NCI-H748 treated with DMSO at 0.1 percent for 48 hours (cell line): ENCODE data around the gene ZFP1.
"Not testable (repeated sequence)": the region's sequence is repeated elsewhere in the genome, so short reads cannot be mapped to it uniquely, and the experiment has no call there.

Source experiments
- DNase-seq: peaks from one replicate; lab custom pipeline; 2025; lab: John Stamatoyannopoulos, UW

Gene ZFP1

GRCh38 chr16:75113541-75114121 lies 34.7 kb upstream of the ZFP1 start:
- DNase-seq = no peak

DNA sequence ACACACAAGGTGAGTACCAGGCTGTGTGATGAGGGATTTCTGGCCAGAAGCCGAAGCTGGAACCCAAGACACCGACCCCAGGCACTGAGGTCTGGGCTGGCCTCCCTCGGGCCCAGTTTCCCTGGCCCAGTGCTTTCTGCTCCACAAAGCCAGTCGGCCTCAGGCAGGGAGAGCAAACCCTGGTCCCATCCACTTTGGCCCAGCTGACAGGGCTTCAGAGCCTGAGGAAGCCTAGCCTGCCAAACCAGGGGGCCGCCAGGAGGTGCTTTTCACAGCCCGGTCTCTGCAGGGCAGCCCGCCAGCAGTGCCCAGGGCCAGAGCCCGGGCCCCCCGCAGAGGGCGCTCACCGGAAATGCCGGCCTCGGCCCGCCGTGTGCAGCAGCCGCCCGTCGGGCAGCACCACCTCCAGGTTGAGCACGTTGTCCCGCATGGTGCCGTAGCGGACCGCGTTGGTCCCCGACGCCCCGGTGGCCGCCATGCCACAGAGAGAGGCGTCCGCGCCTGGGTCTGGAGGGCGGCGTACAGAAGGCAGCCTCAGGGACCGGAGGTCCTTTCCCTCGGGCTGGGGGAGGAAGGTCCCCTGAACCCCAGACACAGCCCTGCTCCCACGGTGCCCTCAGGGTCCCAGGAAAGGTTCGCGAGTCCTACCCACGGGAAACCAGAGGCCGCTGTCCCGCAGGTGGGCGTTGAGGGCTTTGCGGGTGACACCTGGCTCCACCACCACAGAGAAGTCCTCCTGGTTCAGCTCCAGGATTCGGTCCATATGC lies 34.0 kb upstream of the ZFP1 start:
- DNase-seq = no peak

DNA sequence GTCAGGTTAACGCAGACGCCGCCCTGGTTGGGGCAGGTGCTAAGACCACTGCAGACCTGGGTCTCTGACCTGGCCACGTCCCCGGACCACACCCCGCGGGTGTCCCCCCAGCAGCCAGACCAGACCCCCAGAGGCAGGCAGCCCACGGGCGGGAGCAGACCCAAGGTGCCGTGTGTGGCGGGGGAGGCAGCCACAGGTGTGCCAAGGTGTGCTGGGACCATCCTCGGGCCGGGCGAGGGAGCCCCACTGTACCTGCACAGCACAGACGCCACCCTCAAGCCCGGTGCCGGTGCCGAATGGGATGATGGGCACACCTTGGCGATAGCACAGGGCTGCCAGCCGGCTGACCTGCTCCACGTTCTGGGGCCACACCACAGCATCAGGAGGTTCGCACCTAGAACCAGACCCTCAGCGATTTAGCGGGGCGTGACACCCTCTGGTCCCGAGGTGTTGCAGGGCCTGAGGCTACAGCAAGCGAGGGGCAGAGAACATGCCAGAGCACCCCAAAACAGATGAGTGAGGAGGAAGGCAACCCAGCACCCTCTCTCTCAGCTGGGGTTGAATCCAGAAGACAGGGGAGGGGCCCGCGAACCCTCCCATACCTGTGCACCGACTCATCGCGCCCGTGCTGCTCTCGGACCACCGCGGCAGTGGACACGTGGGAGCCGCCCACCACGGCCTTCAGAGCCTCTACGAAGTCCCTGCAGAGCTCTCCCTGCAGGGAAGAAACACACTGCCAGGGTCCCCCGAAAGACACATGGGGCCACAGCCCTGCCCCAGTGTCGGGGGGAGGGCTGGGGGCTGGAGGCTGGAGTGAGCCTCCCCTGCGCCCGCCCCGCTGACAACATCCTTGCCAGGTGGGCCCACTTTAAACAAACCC lies 33.1 kb upstream of the ZFP1 start:
- no peak for DNase-seq

GRCh38 chr16:75116081-75116910 lies 32.0 kb upstream of the ZFP1 start, which contains the start of gene LDHD:
LDHD (minus strand) TSS chr16:75116780; CDS start chr16:75116720, 60 bp downstream.
- no peak for DNase-seq

DNA sequence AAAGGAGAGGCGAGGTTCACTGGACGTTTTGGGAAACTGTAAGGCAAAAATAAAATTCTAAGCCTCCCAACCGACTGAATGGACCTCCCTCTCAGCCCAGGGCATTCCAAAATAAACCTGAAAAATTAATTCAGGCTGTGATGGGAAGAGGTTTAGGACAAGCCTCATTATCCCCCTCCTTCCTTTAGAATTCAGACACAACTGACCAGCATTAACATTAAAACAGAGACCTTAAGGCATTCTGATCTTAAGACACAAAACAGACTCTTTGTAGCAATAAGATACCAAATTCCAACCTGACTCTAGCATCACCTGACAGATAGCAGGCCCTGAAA lies 31.4 kb upstream of the ZFP1 start:
- no peak for DNase-seq

DNA sequence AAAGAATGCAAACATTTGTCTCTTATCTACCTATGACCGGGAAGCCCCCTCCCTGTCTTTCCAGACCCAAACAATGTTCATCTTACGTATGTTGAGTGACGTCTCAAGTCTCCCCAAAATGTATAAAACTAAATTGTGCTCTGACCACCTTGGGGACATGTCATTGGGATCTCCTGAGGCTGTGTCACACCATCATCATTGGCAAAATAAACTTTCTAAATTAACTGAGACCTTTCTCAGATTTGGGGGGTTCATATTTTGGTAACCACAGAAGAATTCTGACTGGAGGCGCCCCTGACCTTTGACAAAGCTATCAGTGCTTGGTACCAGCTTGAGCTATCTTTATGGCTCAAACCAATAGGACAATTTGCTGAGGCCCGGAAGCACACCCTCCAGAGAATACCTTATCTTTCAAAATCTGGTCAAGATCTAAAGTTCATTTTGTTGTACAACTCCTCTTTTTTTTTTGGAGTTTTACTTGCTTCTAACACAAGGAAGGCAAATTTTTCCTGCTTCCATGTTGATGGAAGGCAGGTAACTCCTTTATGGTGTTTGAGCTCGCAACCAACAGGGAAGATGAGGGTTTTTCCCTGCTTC lies 29.3 kb upstream of the ZFP1 start:
- no peak for DNase-seq

- DNase-seq = no peak
These were observed 28.1 kb upstream of the ZFP1 start for GRCh38 chr16:75120253-75120652.

DNA sequence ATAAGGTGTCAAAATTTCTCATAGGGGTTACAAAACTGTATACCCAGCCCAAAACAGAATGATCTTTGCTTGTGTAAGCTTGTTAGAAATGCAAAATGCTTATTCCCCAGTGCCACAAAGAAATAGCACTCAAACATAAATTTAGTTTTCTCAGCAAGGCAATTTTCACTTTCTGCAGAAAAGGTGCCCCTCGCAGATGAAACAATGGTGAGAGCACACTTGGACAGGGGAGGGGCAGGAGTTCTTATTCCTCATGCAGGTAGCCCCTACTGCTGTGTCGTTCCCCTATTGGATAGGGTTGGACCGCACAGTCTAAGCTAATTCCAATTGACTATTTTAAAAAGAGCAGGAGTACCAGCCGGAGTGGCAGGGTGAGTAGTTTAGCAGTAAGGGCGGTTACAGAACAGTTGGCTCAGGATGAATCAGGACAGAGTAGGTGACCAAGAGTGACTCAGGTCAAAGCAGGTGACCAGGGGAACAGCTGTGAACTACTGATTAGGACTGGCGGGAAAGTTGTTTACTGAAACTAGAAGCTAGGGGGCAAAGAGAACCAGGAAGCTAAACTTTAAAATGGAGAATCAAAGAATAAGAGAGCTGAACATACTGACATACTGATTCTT lies 26.3 kb upstream of the ZFP1 start:
- DNase-seq = no peak

- DNase-seq = no peak
These were observed 25.7 kb upstream of the ZFP1 start for GRCh38 chr16:75122609-75123008.

DNA sequence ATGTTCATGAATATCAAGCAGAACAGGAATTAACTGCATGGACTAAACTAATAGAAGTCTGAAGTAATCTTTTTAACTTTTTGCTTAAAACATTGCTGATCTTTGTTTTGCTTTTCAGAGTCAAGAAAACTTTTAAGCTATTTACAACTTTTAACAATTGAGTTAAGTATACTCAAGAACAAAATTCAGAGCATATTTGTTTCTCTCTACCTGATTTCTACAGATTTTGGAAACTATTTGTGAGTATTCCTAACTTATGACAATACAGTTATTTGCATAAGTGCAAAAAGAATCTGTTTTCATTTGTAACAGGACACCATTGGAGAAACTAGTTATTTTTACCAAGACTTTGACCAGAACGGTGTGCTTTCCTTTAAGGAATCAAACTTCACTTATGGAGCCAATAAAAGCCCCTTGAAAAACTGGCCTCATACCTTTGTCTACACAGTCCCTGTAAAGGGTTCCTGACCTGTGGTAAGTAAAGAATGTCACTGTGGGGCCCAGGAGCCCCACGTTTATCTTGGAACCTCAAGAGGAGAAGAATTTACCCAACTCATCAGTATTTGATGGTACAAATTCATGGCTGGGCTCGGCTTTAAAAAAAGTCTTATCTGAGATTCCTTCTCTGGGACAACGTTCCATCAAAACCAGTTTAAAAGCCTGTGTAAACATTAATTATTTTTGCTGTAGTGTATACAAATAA lies 20.5 kb upstream of the ZFP1 start:
- no peak for DNase-seq

DNA sequence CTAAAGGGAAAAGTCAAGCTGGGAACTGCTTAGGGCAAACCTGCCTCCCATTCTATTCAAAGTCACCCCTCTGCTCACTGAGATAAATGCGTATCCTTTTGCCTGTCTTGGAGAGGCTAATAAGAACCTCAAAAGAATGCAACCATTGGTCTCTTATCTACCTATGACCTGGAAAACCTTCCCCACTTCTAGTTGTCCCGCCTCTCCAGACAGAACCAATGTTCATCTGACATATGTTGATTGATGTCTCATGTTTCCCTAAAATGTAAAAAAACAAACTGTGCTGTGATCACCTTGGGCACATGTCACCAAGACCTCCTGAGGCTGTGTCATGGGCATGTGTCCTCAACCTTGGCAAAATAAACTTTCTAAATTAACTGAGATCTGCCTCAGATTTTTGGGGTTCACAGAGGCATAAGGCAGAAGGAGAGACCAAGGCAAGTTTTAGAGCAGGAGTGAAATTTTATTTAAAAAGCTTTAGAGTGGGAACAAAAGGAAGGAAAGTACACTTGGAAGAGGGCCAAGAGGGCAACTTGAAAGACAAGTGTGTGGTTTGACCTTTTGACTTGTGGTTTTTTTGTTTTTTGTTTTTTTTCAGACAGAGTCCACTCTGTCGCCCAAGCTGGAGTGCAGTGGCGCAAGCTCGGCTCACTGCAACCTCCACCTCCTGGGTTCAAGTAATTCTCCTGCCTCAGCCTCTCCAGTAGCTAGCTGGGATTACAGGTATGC lies 18.7 kb upstream of the ZFP1 start:
- not testable (repeated sequence) for DNase-seq

DNA sequence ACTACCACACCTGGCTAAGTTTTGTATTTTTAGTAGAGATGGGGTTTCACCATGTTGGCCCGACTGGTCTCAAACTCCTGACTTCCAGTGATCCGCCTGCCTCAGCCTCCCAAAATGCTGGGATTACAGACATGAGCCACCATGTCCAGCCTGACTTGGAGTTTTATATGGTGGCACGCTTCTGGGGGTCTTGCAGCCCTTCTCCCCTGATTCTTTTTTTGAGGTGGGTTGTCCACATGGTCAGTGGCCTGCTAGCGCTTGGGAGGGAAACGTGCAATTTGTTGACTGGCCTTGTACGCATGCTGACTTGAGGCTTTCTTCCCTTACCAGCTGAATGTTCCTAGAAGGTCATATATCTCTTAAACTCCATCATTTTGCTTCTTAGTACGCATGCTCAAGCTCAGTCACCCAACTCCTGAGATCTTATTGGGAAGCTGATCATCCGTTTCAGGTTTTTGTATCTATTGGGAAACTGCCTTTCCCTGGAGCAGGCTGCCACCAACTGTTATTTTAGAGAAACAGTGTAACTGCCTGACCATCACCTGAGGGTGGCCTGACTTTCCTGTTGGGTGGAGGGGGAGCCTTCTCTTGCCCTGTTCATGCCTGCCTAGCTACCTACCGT lies 18.1 kb upstream of the ZFP1 start:
- no peak for DNase-seq

- DNase-seq = no peak
These were observed 17.2 kb upstream of the ZFP1 start for GRCh38 chr16:75131081-75131480.

DNA sequence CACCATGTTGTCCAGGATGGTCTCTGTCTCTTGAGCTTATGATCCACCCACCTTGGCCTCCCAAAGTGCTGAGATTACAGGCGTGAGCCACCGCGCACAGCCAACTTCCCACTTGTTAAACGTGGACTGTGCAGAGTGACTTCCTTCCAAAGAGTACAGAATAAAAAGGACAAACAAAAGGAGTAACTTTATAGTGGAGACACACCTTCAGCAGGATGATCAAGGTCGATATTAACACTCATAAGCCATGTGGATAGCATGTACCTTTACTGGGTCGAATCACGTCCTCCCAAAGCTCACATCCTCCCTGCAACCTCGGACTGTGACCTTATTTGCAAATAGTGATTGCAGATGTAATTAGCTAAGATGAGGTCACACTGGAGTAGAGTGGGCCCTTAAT lies 10.1 kb upstream of the ZFP1 start:
- DNase-seq = no peak

DNA sequence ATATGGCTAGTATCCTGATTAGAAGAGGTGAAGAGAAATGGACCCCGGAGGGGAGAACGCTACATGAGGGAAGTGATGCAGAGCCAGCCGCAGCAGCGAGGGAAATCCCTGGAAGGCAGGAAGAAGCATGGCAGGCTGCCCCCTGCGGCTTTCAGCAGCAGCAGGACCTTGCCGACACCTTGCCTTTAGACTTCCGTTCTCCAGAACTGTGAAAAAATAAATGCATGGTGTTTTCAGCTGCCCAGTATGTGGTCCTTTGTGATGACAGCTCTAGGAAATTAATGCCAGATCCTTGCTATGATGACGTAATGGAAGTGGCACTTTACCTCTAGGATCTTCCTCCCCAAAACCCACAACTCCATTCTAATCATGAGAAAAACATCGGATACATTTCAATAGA lies 9.7 kb upstream of the ZFP1 start:
- DNase-seq = no peak

DNA sequence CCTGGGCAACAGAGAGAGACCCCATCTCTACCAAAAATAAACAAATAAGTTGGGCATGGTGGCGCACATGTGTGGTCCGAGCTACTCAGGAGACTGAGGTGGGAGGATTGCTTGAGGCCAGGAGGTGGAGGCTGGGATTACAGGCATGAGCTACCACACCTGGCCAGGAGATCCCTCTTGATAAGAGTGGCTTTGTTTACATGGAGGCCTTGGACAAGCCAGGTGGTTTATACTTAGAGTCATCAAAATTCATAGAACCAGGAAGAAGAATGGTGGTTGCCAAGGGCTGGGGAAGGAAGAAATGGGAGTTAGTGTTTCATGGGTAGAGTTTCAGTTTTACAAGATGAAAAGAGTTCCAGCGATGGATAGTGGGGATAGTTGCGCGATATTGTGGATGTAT lies 8.8 kb upstream of the ZFP1 start:
- no peak for DNase-seq

DNA sequence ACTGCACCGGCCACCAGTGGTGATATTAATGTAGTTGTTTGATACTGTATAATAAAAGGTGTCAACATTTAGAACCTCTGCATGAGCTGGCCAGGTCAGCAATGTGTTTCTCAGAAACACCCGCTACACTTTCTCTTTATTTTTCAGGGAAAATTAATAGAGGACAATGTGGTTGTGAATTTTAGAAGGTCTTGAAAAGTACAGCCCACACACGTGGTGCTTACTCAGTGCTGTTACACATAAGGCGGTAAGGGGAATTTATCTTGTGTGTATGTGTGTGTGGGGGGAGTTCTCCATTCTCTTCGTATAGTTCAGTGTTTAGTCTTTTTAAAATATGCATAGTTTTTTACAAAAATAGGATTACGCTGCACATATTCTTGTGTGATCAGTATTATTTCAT lies 4.4 kb upstream of the ZFP1 start:
- no peak for DNase-seq

DNA sequence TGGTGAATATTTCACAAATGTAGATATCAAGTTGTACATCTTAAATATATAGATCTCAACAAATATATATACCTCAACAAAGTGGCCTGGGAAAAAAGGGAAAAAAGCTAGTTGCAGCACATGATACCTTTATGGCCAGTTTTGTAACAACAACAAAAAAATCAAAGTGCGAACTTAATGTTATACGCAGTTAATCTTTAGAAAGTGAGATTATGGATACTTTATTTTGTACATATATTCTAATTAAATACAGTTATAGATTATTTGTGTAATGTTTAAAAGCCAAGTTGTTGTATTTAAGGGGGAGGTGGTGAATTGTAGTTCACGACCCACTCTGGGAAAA lies 385 bp upstream of the ZFP1 start:
- no peak for DNase-seq

DNA sequence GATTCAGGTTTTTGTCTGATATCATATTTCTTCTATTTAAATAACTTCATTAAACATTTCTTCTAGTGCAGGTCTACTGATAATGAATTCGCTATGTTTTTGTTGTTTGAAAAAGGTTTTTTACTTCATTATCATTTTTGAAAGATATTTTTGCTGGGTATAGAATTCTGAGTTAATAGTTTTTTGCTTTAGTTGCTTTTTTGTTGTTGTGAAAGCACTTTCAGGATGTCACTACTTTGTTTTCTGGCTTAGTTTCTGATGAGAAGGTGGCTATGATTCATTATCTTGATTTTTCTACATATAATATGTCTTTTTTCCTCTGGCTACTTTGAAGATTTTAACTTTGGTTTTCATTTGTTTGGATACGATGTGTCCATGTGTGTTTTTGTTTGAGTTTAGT lies 3.5 kb downstream of the ZFP1 start:
- DNase-seq = no peak

DNA sequence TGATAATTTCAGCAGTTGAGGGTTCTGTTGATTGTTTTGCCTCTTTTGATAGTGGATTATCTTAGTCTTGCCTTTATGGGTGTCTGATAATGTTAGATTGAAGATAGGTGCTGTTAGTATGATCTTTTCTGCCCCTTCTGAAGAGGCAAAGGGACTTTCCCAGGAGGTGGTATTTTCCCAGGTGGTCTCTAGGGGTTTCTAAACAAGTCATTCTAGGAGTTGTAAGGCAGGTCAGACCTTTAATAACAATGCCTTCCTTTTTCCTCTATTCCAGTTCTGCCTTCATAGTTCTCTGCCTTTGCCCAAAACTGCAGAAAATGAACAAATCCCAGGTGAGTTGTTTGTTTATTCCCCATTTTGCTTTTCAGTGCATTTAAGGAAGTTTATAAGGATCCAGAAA lies 4.3 kb downstream of the ZFP1 start:
- no peak for DNase-seq
